ENCODE measurements around the gene DIP2A. TPM values are rescaled to one million over a fixed set of nuclear protein-coding genes. Genes with fewer than 3 reads are reported as not detected.

The DIP2A gene
- total RNA-seq, 6 experiments from 2014 or later = 20.0 to 24.1 (median 21.7) TPM

DNA sequence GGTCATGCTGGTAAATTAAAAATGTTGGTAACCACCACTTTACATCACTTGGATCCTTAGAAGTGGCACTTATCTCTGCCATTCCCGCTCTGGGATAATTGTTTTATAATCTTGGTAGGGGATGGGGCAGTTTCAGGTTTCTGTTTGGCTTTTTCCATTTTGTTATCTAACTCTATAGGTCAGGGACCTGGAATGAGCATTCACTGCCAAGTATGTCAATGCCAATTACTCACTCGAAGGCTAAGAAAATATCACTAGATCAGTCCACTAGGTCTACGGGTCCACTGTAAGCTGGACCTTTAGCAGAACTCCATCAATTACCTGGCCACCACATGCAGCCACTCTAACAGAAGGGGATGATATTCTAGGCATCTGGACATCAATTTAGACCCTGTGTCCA is 4.5 kb upstream of the DIP2A start:
- no peak overlapping the region for H3K4me3 Mint-ChIP-seq
- peaks cover 4% of the 10 kb centered on the region for H3K9me3 Mint-ChIP-seq
- DNase-seq = no peak
- H3K27ac Mint-ChIP-seq = no peak overlapping the region
- peaks cover 21% of the 10 kb centered on the region for H3K36me3 Mint-ChIP-seq (ENCODE audit: low read depth)
- H3K4me1 Mint-ChIP-seq (ENCODE audit: low read depth) = peaks cover 28% of the 10 kb centered on the region
- H3K27me3 Mint-ChIP-seq (ENCODE audit: insufficient read depth) = peaks cover 4% of the 10 kb centered on the region; the same call in 1 of the 2 replicates
- TF ChIP-seq, protein P1, sequence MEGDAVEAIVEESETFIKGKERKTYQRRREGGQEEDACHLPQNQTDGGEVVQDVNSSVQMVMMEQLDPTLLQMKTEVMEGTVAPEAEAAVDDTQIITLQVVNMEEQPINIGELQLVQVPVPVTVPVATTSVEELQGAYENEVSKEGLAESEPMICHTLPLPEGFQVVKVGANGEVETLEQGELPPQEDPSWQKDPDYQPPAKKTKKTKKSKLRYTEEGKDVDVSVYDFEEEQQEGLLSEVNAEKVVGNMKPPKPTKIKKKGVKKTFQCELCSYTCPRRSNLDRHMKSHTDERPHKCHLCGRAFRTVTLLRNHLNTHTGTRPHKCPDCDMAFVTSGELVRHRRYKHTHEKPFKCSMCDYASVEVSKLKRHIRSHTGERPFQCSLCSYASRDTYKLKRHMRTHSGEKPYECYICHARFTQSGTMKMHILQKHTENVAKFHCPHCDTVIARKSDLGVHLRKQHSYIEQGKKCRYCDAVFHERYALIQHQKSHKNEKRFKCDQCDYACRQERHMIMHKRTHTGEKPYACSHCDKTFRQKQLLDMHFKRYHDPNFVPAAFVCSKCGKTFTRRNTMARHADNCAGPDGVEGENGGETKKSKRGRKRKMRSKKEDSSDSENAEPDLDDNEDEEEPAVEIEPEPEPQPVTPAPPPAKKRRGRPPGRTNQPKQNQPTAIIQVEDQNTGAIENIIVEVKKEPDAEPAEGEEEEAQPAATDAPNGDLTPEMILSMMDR (IDR thresholded peaks at IDR 0.05) = no peak

DNA sequence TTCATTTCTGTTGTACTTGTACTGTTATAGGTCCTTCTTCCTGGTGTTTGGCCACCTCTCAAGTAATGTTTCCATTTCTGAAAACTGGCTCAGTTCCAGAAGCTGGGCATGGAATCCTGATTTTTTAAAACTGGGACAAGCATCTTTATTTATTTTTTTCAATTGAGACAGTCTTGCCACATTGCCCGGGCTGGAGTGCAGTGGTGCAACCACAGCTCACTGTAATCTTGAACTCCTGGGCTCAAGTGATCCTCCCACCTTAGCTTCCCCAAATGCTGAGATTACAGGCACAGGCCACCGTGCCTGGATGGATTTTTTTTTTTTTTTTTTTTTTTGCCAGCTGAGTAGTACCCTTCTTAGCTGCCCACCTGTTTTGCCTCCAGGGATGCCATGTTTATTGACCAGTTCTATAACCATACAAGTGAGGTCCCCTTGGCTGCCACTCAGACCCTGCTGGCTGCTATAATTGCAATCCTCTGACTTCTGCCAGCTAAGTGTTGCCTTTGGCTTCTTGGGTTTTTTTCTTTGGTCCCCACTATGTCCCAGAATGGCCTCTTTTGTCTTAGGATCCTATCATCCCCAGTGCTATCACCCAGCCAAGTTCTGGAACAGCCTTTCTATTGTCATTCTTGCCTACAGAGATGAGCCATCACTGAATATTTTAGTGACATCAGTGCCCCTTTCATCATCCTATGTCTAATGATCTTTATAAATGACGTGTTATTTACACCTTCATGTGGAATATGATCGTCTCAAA is 3.9 kb upstream of the DIP2A start:
- Mint-ChIP-seq H3K4me1 (ENCODE audit: low read depth) (peaks cover 29% of the 10 kb centered on the region), H3K36me3 (ENCODE audit: low read depth) (peaks cover 14% of the 10 kb centered on the region), H3K27ac (peak overlapping the region; percentile 91), H3K27me3 (ENCODE audit: insufficient read depth) (peaks cover 4% of the 10 kb centered on the region; the same call in 1 of the 2 replicates), H3K4me3 (peak overlapping the region; percentile 56), H3K9me3 (no peaks in the 10 kb centered on the region)
- TF ChIP-seq, protein P1 (IDR thresholded peaks at IDR 0.05) = no peak
- no peak for DNase-seq

DNA sequence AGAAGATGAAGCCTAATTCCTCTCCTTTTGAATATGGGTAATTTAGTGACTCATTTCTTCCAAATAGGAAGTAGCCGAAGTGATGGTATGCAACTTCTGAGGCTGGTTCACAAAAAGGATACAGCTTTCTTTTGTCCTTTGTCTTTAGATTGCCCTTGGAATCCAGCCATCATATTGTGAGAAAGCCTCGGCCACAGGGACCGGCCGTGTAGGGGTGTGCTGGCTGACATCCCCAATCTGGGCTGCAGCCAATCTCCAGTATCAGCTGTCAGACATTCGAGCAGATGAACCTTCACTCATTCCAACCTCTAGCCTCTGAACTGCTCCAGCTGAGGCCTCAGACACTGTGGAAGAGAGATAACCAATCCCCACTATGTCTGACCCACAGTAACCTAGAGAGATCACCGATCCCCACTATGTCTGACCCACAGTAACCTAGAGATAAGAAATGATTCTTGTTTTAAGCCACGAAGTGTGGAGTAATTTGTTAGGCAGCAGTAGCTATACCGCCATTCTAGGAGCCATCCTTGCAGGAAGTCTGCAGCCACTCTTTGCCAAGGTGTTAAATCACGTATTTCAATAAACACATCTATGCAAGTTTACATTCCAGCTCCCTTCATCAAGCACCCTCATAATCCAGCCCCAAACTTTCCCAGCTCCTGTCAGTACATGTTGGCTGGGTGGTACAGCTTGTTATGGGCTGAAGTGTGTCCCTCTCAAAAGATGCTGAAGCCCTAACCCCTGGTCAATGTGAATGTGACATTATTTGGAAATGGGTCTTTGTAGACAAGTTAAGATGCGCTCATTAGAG is 2.9 kb upstream of the DIP2A start:
- Mint-ChIP-seq H3K4me1 (ENCODE audit: low read depth) (peaks cover 37% of the 10 kb centered on the region), H3K36me3 (ENCODE audit: low read depth) (peaks cover 6% of the 10 kb centered on the region; the same call in 1 of the 2 replicates), H3K27ac (peak overlapping the region; percentile 91), H3K27me3 (ENCODE audit: insufficient read depth) (peaks cover 4% of the 10 kb centered on the region; the same call in 1 of the 2 replicates), H3K9me3 (no peaks in the 10 kb centered on the region), H3K4me3 (peak overlapping the region; percentile 56)
- peak; percentile 53 for DNase-seq
- TF ChIP-seq, protein P1 (IDR thresholded peaks at IDR 0.05) = no peak

DNA sequence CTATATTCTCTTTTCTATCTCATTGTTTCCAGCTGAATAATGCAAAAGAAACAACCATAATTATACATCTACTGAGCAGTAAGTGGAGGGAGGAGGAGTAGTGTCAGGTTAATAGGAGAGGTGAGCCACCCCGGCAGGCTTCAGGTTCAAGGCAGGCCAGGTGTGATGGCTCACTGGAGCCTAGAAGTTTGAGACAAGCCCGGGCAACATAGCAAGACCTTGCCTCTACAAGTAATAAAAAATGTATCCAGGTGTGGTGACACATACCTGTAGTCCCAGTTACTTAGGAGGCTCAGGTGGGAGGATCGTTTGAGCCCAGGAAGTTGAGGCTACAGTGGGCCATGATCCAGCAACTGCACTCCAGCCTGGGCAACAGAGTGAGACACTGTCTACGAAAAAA is 1.9 kb upstream of the DIP2A start:
- Mint-ChIP-seq H3K9me3 (no peaks in the 10 kb centered on the region), H3K27me3 (ENCODE audit: insufficient read depth) (peaks cover 4% of the 10 kb centered on the region; the same call in 1 of the 2 replicates), H3K4me1 (ENCODE audit: low read depth) (peaks cover 43% of the 10 kb centered on the region), H3K4me3 (peak overlapping the region; percentile 32; the same call in 1 of the 2 replicates), H3K27ac (peak overlapping the region; percentile 91; the same call in 1 of the 2 replicates), H3K36me3 (ENCODE audit: low read depth) (peaks cover 3% of the 10 kb centered on the region; the same call in 1 of the 2 replicates)
- no peak for DNase-seq
- TF ChIP-seq, protein P1 (IDR thresholded peaks at IDR 0.05) = no peak

DNA sequence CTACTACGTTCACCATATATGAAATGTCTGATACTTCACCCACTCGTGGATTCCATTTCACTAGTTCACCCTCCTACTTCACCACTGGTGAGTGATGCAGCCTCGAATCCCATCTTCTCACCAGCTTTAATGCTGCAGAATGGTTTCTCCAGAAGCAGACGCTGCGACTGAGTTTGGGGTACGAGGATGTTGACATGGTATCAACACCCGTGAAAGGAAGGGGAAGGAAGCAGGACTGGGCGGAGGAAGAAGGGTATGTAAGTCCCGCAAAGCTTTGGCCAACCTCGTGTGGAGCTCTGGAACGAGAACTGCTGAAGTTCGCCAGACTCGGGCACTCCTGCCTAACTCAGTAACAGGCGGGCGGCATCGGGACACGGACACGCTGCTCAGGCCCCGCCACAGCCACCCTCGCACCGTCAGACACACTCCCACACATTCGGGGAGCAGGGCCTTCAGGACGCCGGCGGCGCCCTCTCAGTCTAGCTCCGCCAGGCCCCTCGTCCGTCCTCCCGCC is 833 bp upstream of the DIP2A start:
- H3K4me3 Mint-ChIP-seq = peak overlapping the region; percentile 90

More for the DNA sequence above, 833 bp upstream of the DIP2A start:
- H3K27me3 Mint-ChIP-seq (ENCODE audit: insufficient read depth) = peaks cover 4% of the 10 kb centered on the region; the same call in 1 of the 2 replicates
- TF ChIP-seq, protein P1 (IDR thresholded peaks at IDR 0.05) = no peak
- H3K27ac Mint-ChIP-seq = peak overlapping the region; percentile 70
- H3K4me1 Mint-ChIP-seq (ENCODE audit: low read depth) = peaks cover 49% of the 10 kb centered on the region
- peak; percentile 43 for DNase-seq
- no peaks in the 10 kb centered on the region for H3K9me3 Mint-ChIP-seq
- peaks cover 3% of the 10 kb centered on the region; the same call in 1 of the 2 replicates for H3K36me3 Mint-ChIP-seq (ENCODE audit: low read depth)

Data from HFFc6 (cell line).